A549 (cell line): Measurements from ENCODE around the gene NOX3. TPM values are rescaled to one million over a fixed set of nuclear protein-coding genes. Genes with fewer than 3 reads are reported as not detected.

Source experiments
- ATAC-seq, 2 experiments: fragments of 200-7000 bp in 1 of 2; fragments of >200 bp in 1 of 2; cut with Nextera tagmentation in 1 of 2; cut with Tn5 transposase in 1 of 2; 3 replicates each; pipeline versions ENCODE4 v1.8.0 to v1.9.1; 2018 to 2020; ENCODE audit warnings: mild to moderate bottlenecking in 1 of 2, moderate library complexity in 1 of 2
- CTCF ChIA-PET: fragments of 300-600 bp; sonication (Branson Sonifier 250); formaldehyde crosslinking; extraction: SDS; loops from one replicate; lab custom pipeline; 2021; ENCODE audit warnings: antibody characterized with exemption, inconsistent platforms; lab: Yijun Ruan, JAX
- POLR2A ChIA-PET: fragments of 350-600 bp; formaldehyde crosslinking; extraction: SDS; loops from one replicate; lab custom pipeline; 2021; ENCODE audit warnings: antibody characterized with exemption, inconsistent platforms; lab: Yijun Ruan, JAX
- DNase-seq, 2 experiments: peaks; one replicate each; pipeline versions ENCODE4 v3.0.0 to v3.0.0-alpha.2; 2011 to 2016; ENCODE audit warnings: low read depth in 1 of 2, low spot score in 1 of 2
- FAIRE-seq: peaks from 2 replicates; lab custom pipeline; 2011; peaks lifted over from hg19 to GRCh38; lab: Jason Lieb, UNC
- H3K27ac ChIP-seq, 2 experiments: fragments of >200 bp; sonication (Bioruptor Twin); formaldehyde crosslinking; 3 replicates each; pipeline ENCODE4 v1.5.1; 2016 to 2017
- H3K4me1 ChIP-seq: fragments of >200 bp; sonication (Bioruptor Twin); formaldehyde crosslinking; 3 replicates; pipeline ENCODE4 v1.6.1; 2016
- H3K4me2 ChIP-seq: fragments of >200 bp; sonication (Bioruptor Twin); formaldehyde crosslinking; 3 replicates; pipeline ENCODE4 v1.6.1; 2016
- H3K4me3 ChIP-seq: fragments of >200 bp; sonication (Bioruptor Twin); formaldehyde crosslinking; 3 replicates; pipeline ENCODE4 v1.5.1; 2016
- H3K9me3 ChIP-seq: fragments of >200 bp; sonication (Bioruptor Twin); formaldehyde crosslinking; 3 replicates; pipeline ENCODE4 v1.6.1; 2016
- CHD2 ChIP-seq: fragments of 150-350 bp; IDR thresholded peaks from 2 replicates; pipeline ENCODE4 v1.6.1; 2014; ENCODE audit warnings: low read length; ENCODE audit not compliant: partially characterized antibody
- E2F6 ChIP-seq: IDR thresholded peaks from 2 replicates; pipeline ENCODE4 v1.6.1; 2012; ENCODE audit warnings: low read depth, borderline replicate concordance
- EHF ChIP-seq: fragments of 250-450 bp; sonication (Bioruptor Pico); IDR thresholded peaks from 2 replicates; pipeline ENCODE4 v1.5.0; 2020; ENCODE audit warnings: mild to moderate bottlenecking
- EHMT2 ChIP-seq: fragments of 200-600 bp; sonication (generic); IDR thresholded peaks from 2 replicates; pipeline ENCODE4 v1.6.1; 2016; ENCODE audit warnings: antibody characterized with exemption, low read depth, mild to moderate bottlenecking, moderate library complexity
- FOSB ChIP-seq: fragments of 250-450 bp; sonication (Bioruptor Pico); IDR thresholded peaks from 2 replicates; pipeline ENCODE4 v1.5.0; 2020; ENCODE audit warnings: mild to moderate bottlenecking, moderate library complexity
- FOSL2 ChIP-seq, 2 experiments: fragments of 450-650 bp in 1 of 2; fragments of >200 bp in 1 of 2; sonication (Bioruptor Twin) in 1 of 2; formaldehyde crosslinking; IDR thresholded peaks; 2 replicates each; pipeline versions ENCODE4 v1.5.0 to v1.6.1; 2016 to 2020; ENCODE audit warnings: mild to moderate bottlenecking in 1 of 2, moderate library complexity in 1 of 2
- FOXS1 ChIP-seq: fragments of 250-450 bp; sonication (Bioruptor Pico); IDR thresholded peaks from 2 replicates; pipeline ENCODE4 v1.5.0; 2020; ENCODE audit warnings: mild to moderate bottlenecking, moderate library complexity
- GATA3 ChIP-seq: IDR thresholded peaks from 2 replicates; pipeline ENCODE4 v1.6.1; 2012; ENCODE audit warnings: borderline replicate concordance
- HEYL ChIP-seq: fragments of 250-450 bp; sonication (Bioruptor Pico); IDR thresholded peaks from 2 replicates; pipeline ENCODE4 v1.8.0; 2021; ENCODE audit warnings: mild to moderate bottlenecking, moderate library complexity
- HOXA7 ChIP-seq: fragments of 250-450 bp; sonication (Bioruptor Pico); IDR thresholded peaks from 2 replicates; pipeline ENCODE4 v1.5.0; 2020; ENCODE audit warnings: mild to moderate bottlenecking, moderate library complexity
- HOXB13 ChIP-seq: fragments of 250-450 bp; sonication (Bioruptor Pico); IDR thresholded peaks from 2 replicates; pipeline ENCODE4 v1.5.0; 2020; ENCODE audit warnings: low read depth, mild to moderate bottlenecking, moderate library complexity
- HOXB5 ChIP-seq: fragments of 250-450 bp; sonication (Bioruptor Pico); IDR thresholded peaks from 2 replicates; pipeline ENCODE4 v1.5.0; 2020; ENCODE audit warnings: mild to moderate bottlenecking, moderate library complexity
- JUN ChIP-seq, 2 experiments: fragments of >200 bp; sonication (Bioruptor Twin); formaldehyde crosslinking; IDR thresholded peaks; 2 replicates in 1 of 2; 3 replicates in 1 of 2; pipeline ENCODE4 v1.6.1; 2016 to 2017
- KDM1A ChIP-seq: fragments of 200-600 bp; sonication (generic); IDR thresholded peaks from 2 replicates; pipeline ENCODE4 v1.6.1; 2016; ENCODE audit warnings: low read depth, mild to moderate bottlenecking
- MAZ ChIP-seq: fragments of 150-350 bp; IDR thresholded peaks from 2 replicates; pipeline ENCODE4 v1.6.1; 2014; ENCODE audit warnings: antibody characterized with exemption, low read depth, low read length, borderline replicate concordance
- MYC ChIP-seq: IDR thresholded peaks from 2 replicates; pipeline ENCODE4 v1.6.1; 2012; ENCODE audit warnings: mild to moderate bottlenecking, inconsistent platforms, low read length, improper control_type of control experiment, borderline replicate concordance
- NFE2L2 ChIP-seq: fragments of 150-350 bp; conservative IDR thresholded peaks from 2 replicates; pipeline ENCODE4 v1.6.1; 2014; ENCODE audit warnings: low read length
- NPAS2 ChIP-seq: fragments of 250-450 bp; sonication (Bioruptor Pico); IDR thresholded peaks from 2 replicates; pipeline ENCODE4 v1.8.0; 2022; ENCODE audit warnings: mild to moderate bottlenecking, moderate library complexity, borderline replicate concordance
- NR3C1 ChIP-seq: fragments of >200 bp; sonication (Bioruptor Twin); formaldehyde crosslinking; IDR thresholded peaks from 3 replicates; pipeline ENCODE4 v1.6.1; 2017
- PHF8 ChIP-seq: fragments of 200-600 bp; sonication (generic); IDR thresholded peaks from 2 replicates; pipeline ENCODE4 v1.6.1; 2016; ENCODE audit warnings: low read depth, mild to moderate bottlenecking, antibody characterized with exemption, moderate library complexity, borderline replicate concordance
- POLR2A ChIP-seq: IDR thresholded peaks from 2 replicates; pipeline ENCODE4 v1.6.1; 2012; ENCODE audit warnings: mild to moderate bottlenecking, low read length
- RARB ChIP-seq: fragments of 250-450 bp; sonication (Bioruptor Pico); IDR thresholded peaks from 2 replicates; pipeline ENCODE4 v1.8.0; 2021; ENCODE audit warnings: mild to moderate bottlenecking, moderate library complexity
- RCOR1 ChIP-seq: fragments of 150-350 bp; IDR thresholded peaks from 2 replicates; pipeline ENCODE4 v1.6.1; 2014; ENCODE audit warnings: antibody characterized with exemption, low read length, low read depth
- RNF2 ChIP-seq: fragments of 200-600 bp; sonication (generic); IDR thresholded peaks from 2 replicates; pipeline ENCODE4 v1.6.1; 2016; ENCODE audit warnings: low read depth, mild to moderate bottlenecking, antibody characterized with exemption, moderate library complexity, borderline replicate concordance
- SMC3 ChIP-seq: fragments of >200 bp; sonication (Bioruptor Twin); formaldehyde crosslinking; IDR thresholded peaks from 3 replicates; pipeline ENCODE4 v1.6.1; 2018; ENCODE audit warnings: inconsistent platforms
- TP53 ChIP-seq: fragments of 250-450 bp; sonication (Bioruptor Pico); IDR thresholded peaks from 2 replicates; pipeline ENCODE4 v1.5.0; 2021; ENCODE audit warnings: mild to moderate bottlenecking, moderate library complexity
- ZNF302 ChIP-seq: fragments of 250-450 bp; sonication (Bioruptor Pico); IDR thresholded peaks from 2 replicates; pipeline ENCODE4 v1.9.0; 2021; ENCODE audit warnings: inconsistent platforms, mild to moderate bottlenecking, moderate library complexity
- WGBS: methylation state at CpG from one replicate; pipeline ENCODE4 v1.1.6; 2017; ENCODE audit errors: missing lambda C conversion rate; 5-methylcytosine and 5-hydroxymethylcytosine counted together
- polyA plus RNA-seq, 4 experiments: library from polyadenylated mRNA; depleted of rRNA in 3 of 4; stranded (reverse); fragments of >200 nt; fragmentation: RNase III in 1 of 4; extraction: RNeasy Plus Mini Kit Qiagen cat#74134 plus additional on column Dnase treatment in 1 of 4; gene quantifications; 2 replicates in 3 of 4; 3 replicates in 1 of 4; pipeline ENCODE4 v1.2.3, GENCODE V29; 2011 to 2017
- TF ChIP-seq, protein P1 (sequence below): fragments of 150-350 bp; IDR thresholded peaks from 2 replicates; pipeline ENCODE4 v1.6.1; 2014; ENCODE audit warnings: low read depth, mild to moderate bottlenecking, low read length
- TF ChIP-seq, protein P2 (sequence below): IDR thresholded peaks from 2 replicates; pipeline ENCODE4 v1.6.1; 2012
- TF ChIP-seq, protein P3 (sequence below): fragments of 200-600 bp; sonication (generic); IDR thresholded peaks from 2 replicates; pipeline ENCODE4 v1.6.1; 2016; ENCODE audit warnings: antibody characterized with exemption, mild to moderate bottlenecking, moderate library complexity

NOX3 gene
- polyA plus RNA-seq, 2 of the 4 experiments (the other 2 are of a cell fraction): not detected

GRCh38 chr6:155408981-155409380, 46.7 kb downstream of the NOX3 start:
- FAIRE-seq: no peak
- CTCF ChIA-PET: interaction anchor here (0.6 kb wide), 1 partner anchor 986 kb away, joined by 5 read pairs; no protein-coding TSS in a partner anchor
- WGBS: 85% methylated on average over 9 of the region's 9 CpGs

DNA sequence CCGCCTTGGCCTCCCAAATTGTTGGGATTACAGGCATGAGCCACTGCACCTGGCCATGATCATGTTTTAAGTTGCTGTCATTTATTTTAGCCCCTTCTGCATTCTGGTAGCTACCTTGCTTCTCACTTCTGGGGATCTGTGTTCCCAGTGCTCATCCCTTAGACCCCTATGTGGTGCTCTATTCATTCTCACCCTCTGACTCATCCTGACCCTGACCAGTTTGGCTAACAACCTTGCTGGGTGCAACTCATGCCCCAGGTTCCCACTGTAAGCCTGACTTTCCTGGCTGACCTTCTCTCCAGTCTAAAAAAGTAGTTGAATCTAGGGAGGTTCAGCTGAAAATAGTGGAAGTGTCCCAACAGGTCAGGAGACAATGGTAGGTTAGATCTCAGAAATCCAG, 47.4 kb downstream of the NOX3 start:
- Histone ChIP-seq H3K27ac (no peak overlapping the region), H3K9me3 (no peaks in the 10 kb centered on the region), H3K4me2 (no peak overlapping the region), H3K4me1 (no peaks in the 10 kb centered on the region), H3K4me3 (no peak overlapping the region)
- FAIRE-seq (no peak), ATAC-seq (no peak), DNase-seq (no peak)
- TF ChIP-seq RARB (CRISPR knock-in tag): no peak
- no peak for TF ChIP-seq RNF2
- no peak for TF ChIP-seq GATA3
- TF ChIP-seq NR3C1: no peak
- TF ChIP-seq ZNF302 (CRISPR knock-in tag): no peak
- no peak for TF ChIP-seq FOXS1 (CRISPR knock-in tag)
- no peak for TF ChIP-seq KDM1A
- no peak for TF ChIP-seq EHF
- TF ChIP-seq RCOR1: no peak
- TF ChIP-seq NFE2L2: no peak
- TF ChIP-seq, protein P1, sequence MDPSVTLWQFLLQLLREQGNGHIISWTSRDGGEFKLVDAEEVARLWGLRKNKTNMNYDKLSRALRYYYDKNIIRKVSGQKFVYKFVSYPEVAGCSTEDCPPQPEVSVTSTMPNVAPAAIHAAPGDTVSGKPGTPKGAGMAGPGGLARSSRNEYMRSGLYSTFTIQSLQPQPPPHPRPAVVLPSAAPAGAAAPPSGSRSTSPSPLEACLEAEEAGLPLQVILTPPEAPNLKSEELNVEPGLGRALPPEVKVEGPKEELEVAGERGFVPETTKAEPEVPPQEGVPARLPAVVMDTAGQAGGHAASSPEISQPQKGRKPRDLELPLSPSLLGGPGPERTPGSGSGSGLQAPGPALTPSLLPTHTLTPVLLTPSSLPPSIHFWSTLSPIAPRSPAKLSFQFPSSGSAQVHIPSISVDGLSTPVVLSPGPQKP: no peak
- TF ChIP-seq HOXB5 (CRISPR knock-in tag): no peak
- TF ChIP-seq, protein P2, sequence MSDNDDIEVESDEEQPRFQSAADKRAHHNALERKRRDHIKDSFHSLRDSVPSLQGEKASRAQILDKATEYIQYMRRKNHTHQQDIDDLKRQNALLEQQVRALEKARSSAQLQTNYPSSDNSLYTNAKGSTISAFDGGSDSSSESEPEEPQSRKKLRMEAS: no peak
- no peak for TF ChIP-seq FOSB (CRISPR knock-in tag)
- no peak for TF ChIP-seq MYC
- no peak for TF ChIP-seq JUN (IDR thresholded peaks at IDR 0.05)
- TF ChIP-seq, protein P3, sequence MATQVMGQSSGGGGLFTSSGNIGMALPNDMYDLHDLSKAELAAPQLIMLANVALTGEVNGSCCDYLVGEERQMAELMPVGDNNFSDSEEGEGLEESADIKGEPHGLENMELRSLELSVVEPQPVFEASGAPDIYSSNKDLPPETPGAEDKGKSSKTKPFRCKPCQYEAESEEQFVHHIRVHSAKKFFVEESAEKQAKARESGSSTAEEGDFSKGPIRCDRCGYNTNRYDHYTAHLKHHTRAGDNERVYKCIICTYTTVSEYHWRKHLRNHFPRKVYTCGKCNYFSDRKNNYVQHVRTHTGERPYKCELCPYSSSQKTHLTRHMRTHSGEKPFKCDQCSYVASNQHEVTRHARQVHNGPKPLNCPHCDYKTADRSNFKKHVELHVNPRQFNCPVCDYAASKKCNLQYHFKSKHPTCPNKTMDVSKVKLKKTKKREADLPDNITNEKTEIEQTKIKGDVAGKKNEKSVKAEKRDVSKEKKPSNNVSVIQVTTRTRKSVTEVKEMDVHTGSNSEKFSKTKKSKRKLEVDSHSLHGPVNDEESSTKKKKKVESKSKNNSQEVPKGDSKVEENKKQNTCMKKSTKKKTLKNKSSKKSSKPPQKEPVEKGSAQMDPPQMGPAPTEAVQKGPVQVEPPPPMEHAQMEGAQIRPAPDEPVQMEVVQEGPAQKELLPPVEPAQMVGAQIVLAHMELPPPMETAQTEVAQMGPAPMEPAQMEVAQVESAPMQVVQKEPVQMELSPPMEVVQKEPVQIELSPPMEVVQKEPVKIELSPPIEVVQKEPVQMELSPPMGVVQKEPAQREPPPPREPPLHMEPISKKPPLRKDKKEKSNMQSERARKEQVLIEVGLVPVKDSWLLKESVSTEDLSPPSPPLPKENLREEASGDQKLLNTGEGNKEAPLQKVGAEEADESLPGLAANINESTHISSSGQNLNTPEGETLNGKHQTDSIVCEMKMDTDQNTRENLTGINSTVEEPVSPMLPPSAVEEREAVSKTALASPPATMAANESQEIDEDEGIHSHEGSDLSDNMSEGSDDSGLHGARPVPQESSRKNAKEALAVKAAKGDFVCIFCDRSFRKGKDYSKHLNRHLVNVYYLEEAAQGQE: no peak
- CTCF ChIA-PET: interaction anchor here (0.6 kb wide), 1 partner anchor 987 kb away, joined by 5 read pairs; no protein-coding TSS in a partner anchor
- POLR2A ChIA-PET: no interaction called here
- WGBS: 100% methylated on average over 1 of the region's 1 CpG

More at GRCh38 chr6:155408981-155409380, 46.7 kb downstream of the NOX3 start:
- DNase-seq: no peak
- Histone ChIP-seq H3K4me3 (no peak overlapping the region), H3K9me3 (no peaks in the 10 kb centered on the region), H3K27ac (no peak overlapping the region), H3K4me2 (no peak overlapping the region), H3K4me1 (no peaks in the 10 kb centered on the region)
- TF ChIP-seq HEYL (CRISPR knock-in tag) (no peak), RNF2 (no peak), EHMT2 (no peak), HOXB5 (CRISPR knock-in tag) (no peak), HOXB13 (CRISPR knock-in tag) (no peak), SMC3 (no peak), HOXA7 (CRISPR knock-in tag) (no peak), FOSB (CRISPR knock-in tag) (no peak), RCOR1 (no peak), CHD2 (no peak), PHF8 (no peak), TP53 (CRISPR knock-in tag) (no peak), FOSL2 (IDR thresholded peaks at IDR 0.05) (no peak), FOSL2 (CRISPR knock-in tag; IDR thresholded peaks at IDR 0.05) (no peak), NPAS2 (no peak), POLR2A (no peak), MAZ (no peak), E2F6 (no peak)
- TF ChIP-seq, protein P1: no peak
- TF ChIP-seq, all 56 proteins: peak for 0
- no peak for ATAC-seq
- POLR2A ChIA-PET: no interaction called here
